Liver (tissue), 9 donors: ENCODE results near the gene STRADA. TPM values are rescaled to one million over a fixed set of nuclear protein-coding genes. Genes with fewer than 3 reads are reported as not detected.

ENCODE experiments used
- DNase-seq: peaks from one replicate; pipeline ENCODE4 v3.0.0-alpha.2; 2017; ENCODE audit warnings: low spot score
- H3K27ac ChIP-seq, 2 donors: one replicate each; pipeline ENCODE4 v1.7.0; 2013; ENCODE audit warnings: inconsistent platforms in 2 of 2, low read length in 2 of 2, control low read depth in 1 of 2, low read depth in 1 of 2, mild to moderate bottlenecking in 1 of 2
- H3K27me3 ChIP-seq, 4 donors: one replicate each; pipeline versions ENCODE4 v1.6.1 to v1.7.0; 2013; ENCODE audit warnings: low read length in 3 of 4, inconsistent platforms in 1 of 4, mild to moderate bottlenecking in 1 of 4, moderate library complexity in 1 of 4; ENCODE audit not compliant: control insufficient read depth in 4 of 4, insufficient read depth in 4 of 4
- H3K36me3 ChIP-seq, 4 donors: one replicate each; pipeline versions ENCODE4 v1.6.1 to v1.7.0; 2013; ENCODE audit warnings: low read length in 3 of 4, mild to moderate bottlenecking in 3 of 4, low read depth in 1 of 4, moderate library complexity in 1 of 4; ENCODE audit not compliant: control insufficient read depth in 4 of 4, insufficient read depth in 3 of 4
- H3K4me1 ChIP-seq, 4 donors: one replicate each; pipeline versions ENCODE4 v1.6.1 to v1.7.0; 2013; ENCODE audit warnings: low read length in 3 of 4, mild to moderate bottlenecking in 3 of 4, moderate library complexity in 1 of 4; ENCODE audit not compliant: control insufficient read depth in 4 of 4, insufficient read depth in 4 of 4
- H3K4me3 ChIP-seq, 3 donors: one replicate each; pipeline versions ENCODE4 v1.6.1 to v1.7.0; 2013; ENCODE audit warnings: low read length in 3 of 3, control low read depth in 1 of 3, low read depth in 1 of 3, mild to moderate bottlenecking in 1 of 3
- H3K9ac ChIP-seq, 2 donors: one replicate each; pipeline ENCODE4 v1.7.0; 2013; ENCODE audit warnings: low read length in 2 of 2, mild to moderate bottlenecking in 2 of 2, moderate library complexity in 2 of 2, control low read depth in 1 of 2, low read depth in 1 of 2
- H3K9me3 ChIP-seq, 4 donors: one replicate each; pipeline versions ENCODE4 v1.6.1 to v1.7.0; 2013; ENCODE audit warnings: low read length in 3 of 4; ENCODE audit not compliant: control insufficient read depth in 4 of 4
- EGR1 ChIP-seq, 2 donors: IDR thresholded peaks; 2 replicates each; pipeline ENCODE4 v1.6.1; 2016 to 2018; ENCODE audit warnings: antibody characterized with exemption in 2 of 2, low read depth in 2 of 2
- FOXA1 ChIP-seq: IDR thresholded peaks from 2 replicates; pipeline ENCODE4 v1.6.1; 2016; ENCODE audit warnings: antibody characterized with exemption
- FOXA2 ChIP-seq: IDR thresholded peaks from 2 replicates; pipeline ENCODE4 v1.6.1; 2016; ENCODE audit warnings: antibody characterized with exemption
- GABPA ChIP-seq, 2 donors: IDR thresholded peaks in 1 of 2; conservative IDR thresholded peaks in 1 of 2; 2 replicates each; pipeline ENCODE4 v1.6.1; 2016; ENCODE audit warnings: antibody characterized with exemption in 2 of 2, mild to moderate bottlenecking in 1 of 2, moderate library complexity in 1 of 2
- HNF4A ChIP-seq, 2 donors: conservative IDR thresholded peaks; 2 replicates each; pipeline ENCODE4 v1.6.1; 2016; ENCODE audit warnings: antibody characterized with exemption in 2 of 2, mild to moderate bottlenecking in 2 of 2
- JUND ChIP-seq, 2 donors: IDR thresholded peaks; 2 replicates each; pipeline ENCODE4 v1.6.1; 2016; ENCODE audit warnings: antibody characterized with exemption in 2 of 2
- RAD21 ChIP-seq, 2 donors: IDR thresholded peaks; 2 replicates each; pipeline ENCODE4 v1.6.1; 2016; ENCODE audit warnings: antibody characterized with exemption in 2 of 2, mild to moderate bottlenecking in 2 of 2
- RXRA ChIP-seq, 2 donors: IDR thresholded peaks; 2 replicates each; pipeline ENCODE4 v1.6.1; 2017 to 2018; ENCODE audit warnings: antibody characterized with exemption in 2 of 2, mild to moderate bottlenecking in 1 of 2
- SP1 ChIP-seq: IDR thresholded peaks from 2 replicates; pipeline ENCODE4 v1.6.1; 2018; ENCODE audit warnings: antibody characterized with exemption, mild to moderate bottlenecking
- TAF1 ChIP-seq: conservative IDR thresholded peaks from 2 replicates; pipeline ENCODE4 v1.6.1; 2016; ENCODE audit warnings: antibody characterized with exemption, mild to moderate bottlenecking
- YY1 ChIP-seq: IDR thresholded peaks from 2 replicates; pipeline ENCODE4 v1.6.1; 2016; ENCODE audit warnings: antibody characterized with exemption, mild to moderate bottlenecking
- WGBS: extraction: QIAGEN DNeasy Blood & Tissue Kit; methylation state at CpG from one replicate; pipeline ENCODE4 v1.1.7; 2013; 5-methylcytosine and 5-hydroxymethylcytosine counted together
- polyA plus RNA-seq, 2 donors: library from polyadenylated mRNA; stranded (reverse) in 1 of 2; unstranded in 1 of 2; fragments of 200-250 nt in 1 of 2; fragments of >200 nt in 1 of 2; fragmentation: Nextera tagmentation in 1 of 2; extraction: Ambion mirVana in 1 of 2; gene quantifications; one replicate each; pipeline versions ENCODE4 v1.2.1 to v1.2.3, GENCODE V29; 2013 to 2015
- total RNA-seq, 2 donors: library from RNA; depleted of rRNA; stranded (reverse); fragments of >200 nt; gene quantifications; one replicate each; pipeline ENCODE4 v1.2.3, GENCODE V29; 2014
- TF ChIP-seq, protein P1 (sequence below): IDR thresholded peaks from 2 replicates; pipeline ENCODE4 v1.6.1; 2016; ENCODE audit warnings: antibody characterized with exemption
- TF ChIP-seq, protein P2 (sequence below): IDR thresholded peaks from 2 replicates; pipeline ENCODE4 v1.6.1; 2016; ENCODE audit warnings: antibody characterized with exemption
- TF ChIP-seq, protein P3 (sequence below): fragments of 150-350 bp; IDR thresholded peaks from 2 replicates; pipeline ENCODE4 v1.5.1; 2017; ENCODE audit warnings: improper control_type of control experiment, low read depth, low read length; ENCODE audit not compliant: missing input control
- donor health status: healthy.
- donor health status: healthy.
- donor health status: healthy.
- donor health status: healthy.
- donor health status: healthy.

STRADA gene
- total and polyA plus RNA-seq, 4 donors: 7.7 to 17.9 (median 8.2) TPM

DNA sequence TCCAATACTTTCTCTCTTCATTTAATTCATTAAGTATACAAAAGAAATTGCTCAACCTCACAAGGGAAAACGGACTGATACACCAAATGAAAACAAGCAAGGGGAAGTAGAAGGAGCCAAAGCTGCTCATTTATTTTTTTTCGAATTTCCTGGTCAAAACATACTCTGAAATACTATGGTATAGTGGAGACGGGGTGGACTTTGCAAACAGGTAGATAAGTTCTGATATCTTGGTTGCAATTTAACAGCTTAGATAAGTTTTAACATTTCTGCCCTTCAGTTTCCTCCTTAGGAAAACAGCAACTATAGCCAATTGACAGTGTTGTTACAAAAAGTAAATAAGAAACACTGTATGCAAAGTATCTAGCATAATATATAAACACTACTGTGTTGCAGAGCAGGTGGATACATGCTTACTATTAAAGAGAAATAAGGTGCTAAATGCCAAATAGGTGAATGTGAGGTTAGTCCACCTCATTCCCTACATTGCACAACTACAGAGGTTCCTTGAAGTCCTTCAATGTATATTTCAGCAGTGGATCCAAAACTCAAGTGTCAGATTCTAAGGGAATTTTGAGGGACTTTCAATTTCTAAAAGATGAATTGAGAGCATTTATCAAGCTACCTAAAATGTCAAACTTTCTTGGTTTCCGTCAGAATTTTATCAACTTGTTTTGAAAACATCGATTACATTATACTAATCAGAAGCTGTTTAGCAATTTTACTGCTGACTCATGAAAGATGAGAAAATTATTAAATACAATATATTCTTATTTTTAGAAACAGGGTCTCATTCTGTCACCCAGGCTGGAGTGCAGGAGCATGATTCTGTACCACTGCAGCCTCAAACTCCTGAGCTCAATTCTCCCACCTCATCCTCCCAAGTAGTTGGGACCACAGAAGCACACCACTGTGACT lies 20.8 kb upstream of the STRADA start:
- peaks cover 6 to 30% (median 20%) of the 10 kb centered on the region in 4 donors for H3K36me3 ChIP-seq
- no peak for DNase-seq
- no peaks in the 10 kb centered on the region for H3K27me3 ChIP-seq
- 44% methylated on average over 5 of the region's 5 CpGs for WGBS
- peaks cover 3 to 21% (median 15%) of the 10 kb centered on the region in 4 donors for H3K4me1 ChIP-seq
- peak overlapping the region; percentile 40 to 42 for H3K27ac ChIP-seq
- no peak overlapping the region for H3K4me3 ChIP-seq
- H3K9me3 ChIP-seq: no peaks in the 10 kb centered on the region
- no peak for TF ChIP-seq FOXA2
- TF ChIP-seq, protein P1, sequence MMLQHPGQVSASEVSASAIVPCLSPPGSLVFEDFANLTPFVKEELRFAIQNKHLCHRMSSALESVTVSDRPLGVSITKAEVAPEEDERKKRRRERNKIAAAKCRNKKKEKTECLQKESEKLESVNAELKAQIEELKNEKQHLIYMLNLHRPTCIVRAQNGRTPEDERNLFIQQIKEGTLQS: no peak
- TF ChIP-seq FOXA1: no peak
- TF ChIP-seq HNF4A (conservative IDR thresholded peaks at IDR 0.05): peak in 1 of 2 donors; percentile 17
- TF ChIP-seq GABPA (IDR thresholded peaks at IDR 0.05 in 1 of 2, conservative IDR thresholded peaks at IDR 0.05 in 1 of 2): no peak
- H3K9ac ChIP-seq: no peak overlapping the region

DNA sequence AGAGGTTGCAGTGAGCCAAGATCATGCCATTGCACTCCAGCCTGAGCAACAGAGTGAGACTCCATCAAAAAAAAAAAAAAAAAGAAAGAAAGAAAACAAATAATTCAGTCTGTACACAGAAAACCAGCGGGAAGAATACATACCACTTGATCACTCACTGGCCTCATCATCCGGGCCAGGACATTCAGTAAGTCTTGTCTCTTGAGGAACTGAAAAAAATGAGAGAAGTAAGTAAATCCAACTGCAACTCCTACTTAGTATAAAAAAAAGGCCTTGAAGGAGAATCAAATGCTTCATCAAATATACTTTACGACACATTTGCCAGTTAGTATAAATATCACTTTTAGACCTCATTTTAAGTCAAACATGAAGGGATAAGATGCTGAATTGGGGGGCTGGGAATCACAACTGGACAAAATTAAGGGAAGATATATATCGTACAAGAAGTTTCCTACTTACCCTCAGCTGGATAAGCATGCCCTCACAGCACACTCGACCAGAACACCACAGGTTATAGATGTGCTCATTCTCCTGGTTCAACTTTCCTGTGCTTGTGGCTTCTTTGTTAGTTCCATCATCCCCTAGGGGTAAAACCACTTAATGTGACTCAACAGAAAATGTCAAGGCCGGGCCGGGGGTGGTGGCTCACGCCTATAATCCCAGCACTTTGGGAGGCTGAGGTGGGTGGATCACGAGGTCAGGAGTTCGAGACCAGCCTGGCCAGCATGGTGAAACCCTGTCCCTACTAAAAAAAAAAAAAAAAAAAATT lies 19.4 kb upstream of the STRADA start:
- Histone ChIP-seq H3K27ac (no peak overlapping the region), H3K9me3 (no peaks in the 10 kb centered on the region), H3K27me3 (no peaks in the 10 kb centered on the region), H3K36me3 (peaks cover 8 to 34% (median 28%) of the 10 kb centered on the region in 4 donors), H3K9ac (no peak overlapping the region), H3K4me1 (peaks cover 3 to 21% (median 15%) of the 10 kb centered on the region in 4 donors), H3K4me3 (no peak overlapping the region)
- WGBS: 79% methylated on average over 10 of the region's 10 CpGs
- no peak for DNase-seq
- no peak for TF ChIP-seq FOXA2

DNA sequence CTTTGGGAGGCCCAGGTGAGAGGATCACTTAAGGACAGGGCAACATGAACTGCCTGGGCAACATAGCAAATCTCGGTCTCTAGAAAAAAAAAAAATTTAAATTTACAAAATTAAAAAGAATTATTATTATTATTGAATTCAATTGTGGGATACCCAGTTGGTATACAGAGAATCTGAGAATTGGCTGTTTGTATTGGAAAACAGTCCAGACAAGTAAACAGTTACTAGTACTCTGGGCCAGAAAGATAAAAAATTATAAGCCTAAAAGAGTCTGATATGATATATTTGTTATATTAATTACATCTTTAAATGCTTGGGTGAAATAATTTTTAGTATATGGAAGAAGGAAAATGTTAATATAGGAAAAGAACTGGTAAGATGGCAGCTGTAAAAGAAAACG lies 16.8 kb upstream of the STRADA start:
- Histone ChIP-seq H3K4me1 (peaks cover 3 to 21% (median 15%) of the 10 kb centered on the region in 4 donors), H3K9me3 (no peaks in the 10 kb centered on the region), H3K9ac (no peak overlapping the region), H3K4me3 (no peak overlapping the region), H3K27ac (no peak overlapping the region), H3K27me3 (no peaks in the 10 kb centered on the region), H3K36me3 (peaks cover 11 to 41% (median 30%) of the 10 kb centered on the region in 4 donors)
- no peak for DNase-seq
- WGBS: 56% methylated on average over 2 of the region's 2 CpGs
- TF ChIP-seq SP1: no peak
- TF ChIP-seq, protein P2, sequence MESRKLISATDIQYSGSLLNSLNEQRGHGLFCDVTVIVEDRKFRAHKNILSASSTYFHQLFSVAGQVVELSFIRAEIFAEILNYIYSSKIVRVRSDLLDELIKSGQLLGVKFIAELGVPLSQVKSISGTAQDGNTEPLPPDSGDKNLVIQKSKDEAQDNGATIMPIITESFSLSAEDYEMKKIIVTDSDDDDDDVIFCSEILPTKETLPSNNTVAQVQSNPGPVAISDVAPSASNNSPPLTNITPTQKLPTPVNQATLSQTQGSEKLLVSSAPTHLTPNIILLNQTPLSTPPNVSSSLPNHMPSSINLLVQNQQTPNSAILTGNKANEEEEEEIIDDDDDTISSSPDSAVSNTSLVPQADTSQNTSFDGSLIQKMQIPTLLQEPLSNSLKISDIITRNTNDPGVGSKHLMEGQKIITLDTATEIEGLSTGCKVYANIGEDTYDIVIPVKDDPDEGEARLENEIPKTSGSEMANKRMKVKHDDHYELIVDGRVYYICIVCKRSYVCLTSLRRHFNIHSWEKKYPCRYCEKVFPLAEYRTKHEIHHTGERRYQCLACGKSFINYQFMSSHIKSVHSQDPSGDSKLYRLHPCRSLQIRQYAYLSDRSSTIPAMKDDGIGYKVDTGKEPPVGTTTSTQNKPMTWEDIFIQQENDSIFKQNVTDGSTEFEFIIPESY: no peak
- no peak for TF ChIP-seq TAF1
- no peak for TF ChIP-seq RXRA (IDR thresholded peaks at IDR 0.05)
- TF ChIP-seq, protein P3, sequence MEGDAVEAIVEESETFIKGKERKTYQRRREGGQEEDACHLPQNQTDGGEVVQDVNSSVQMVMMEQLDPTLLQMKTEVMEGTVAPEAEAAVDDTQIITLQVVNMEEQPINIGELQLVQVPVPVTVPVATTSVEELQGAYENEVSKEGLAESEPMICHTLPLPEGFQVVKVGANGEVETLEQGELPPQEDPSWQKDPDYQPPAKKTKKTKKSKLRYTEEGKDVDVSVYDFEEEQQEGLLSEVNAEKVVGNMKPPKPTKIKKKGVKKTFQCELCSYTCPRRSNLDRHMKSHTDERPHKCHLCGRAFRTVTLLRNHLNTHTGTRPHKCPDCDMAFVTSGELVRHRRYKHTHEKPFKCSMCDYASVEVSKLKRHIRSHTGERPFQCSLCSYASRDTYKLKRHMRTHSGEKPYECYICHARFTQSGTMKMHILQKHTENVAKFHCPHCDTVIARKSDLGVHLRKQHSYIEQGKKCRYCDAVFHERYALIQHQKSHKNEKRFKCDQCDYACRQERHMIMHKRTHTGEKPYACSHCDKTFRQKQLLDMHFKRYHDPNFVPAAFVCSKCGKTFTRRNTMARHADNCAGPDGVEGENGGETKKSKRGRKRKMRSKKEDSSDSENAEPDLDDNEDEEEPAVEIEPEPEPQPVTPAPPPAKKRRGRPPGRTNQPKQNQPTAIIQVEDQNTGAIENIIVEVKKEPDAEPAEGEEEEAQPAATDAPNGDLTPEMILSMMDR: no peak
- TF ChIP-seq FOXA1: no peak
- no peak for TF ChIP-seq HNF4A (conservative IDR thresholded peaks at IDR 0.05)
- no peak for TF ChIP-seq YY1
- no peak for TF ChIP-seq GABPA (IDR thresholded peaks at IDR 0.05 in 1 of 2, conservative IDR thresholded peaks at IDR 0.05 in 1 of 2)
- no peak for TF ChIP-seq FOXA2
- no peak for TF ChIP-seq JUND (IDR thresholded peaks at IDR 0.05)
- TF ChIP-seq RAD21 (IDR thresholded peaks at IDR 0.05): no peak
- no peak for TF ChIP-seq EGR1 (IDR thresholded peaks at IDR 0.05; ENCODE audit: low read depth in 2 of 2)
